Omental fat pad (tissue), 4 donors: ENCODE data around the gene CHST12. TPM values are rescaled to one million over a fixed set of nuclear protein-coding genes. Genes with fewer than 3 reads are reported as not detected.

ENCODE experiments used
- ATAC-seq: fragments of 150-250 bp; one replicate; pipeline ENCODE4 v1.9.1; 2016; ENCODE audit warnings: mild to moderate bottlenecking, moderate library complexity; ENCODE audit not compliant: low FRiP score
- DNase-seq: peaks from one replicate; pipeline ENCODE4 v3.0.0-alpha.2; 2019; ENCODE audit warnings: low spot score
- CTCF ChIP-seq, 3 donors: fragments of 450-650 bp; IDR thresholded peaks; one replicate each; pipeline ENCODE4 v1.5.1; 2016 to 2017; ENCODE audit warnings: antibody characterized with exemption in 3 of 3, mild to moderate bottlenecking in 3 of 3, moderate library complexity in 2 of 3
- total RNA-seq, 4 donors: library from RNA; depleted of rRNA; stranded (reverse); fragments of >200 nt; gene quantifications; one replicate each; pipeline ENCODE4 v1.1.0, GENCODE V29; 2016

CHST12 gene
- total RNA-seq, 4 donors from 2014 or later = 7.9 to 18.3 (median 11.3) TPM

DNA sequence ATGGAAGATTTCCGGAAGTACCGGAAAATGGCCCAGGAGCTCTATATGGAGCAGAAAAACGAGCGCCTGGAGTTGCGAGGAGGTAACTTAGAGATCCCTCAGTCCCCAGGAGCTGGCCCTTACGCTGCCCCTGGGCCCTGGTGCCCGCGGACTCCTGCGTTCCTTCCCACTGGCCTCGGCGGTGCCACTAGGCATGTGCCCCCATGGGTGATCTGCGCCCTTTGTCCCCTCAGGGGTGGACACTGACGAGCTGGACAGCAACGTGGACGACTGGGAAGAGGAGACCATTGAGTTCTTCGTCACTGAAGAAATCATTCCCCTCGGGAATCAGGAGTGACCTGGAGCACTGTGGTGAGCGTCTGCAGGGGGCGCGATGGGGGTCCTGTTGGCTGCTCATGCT is 24.2 kb upstream of the CHST12 start:
- TF ChIP-seq CTCF (IDR thresholded peaks at IDR 0.05) = no peak
- DNase-seq (no peak), ATAC-seq (no peak)

GRCh38 chr7:2379821-2380450 is 23.5 kb upstream of the CHST12 start:
- ATAC-seq (peak; percentile 1), DNase-seq (no peak)
- TF ChIP-seq CTCF (IDR thresholded peaks at IDR 0.05) = no peak

GRCh38 chr7:2380461-2380860 is 22.9 kb upstream of the CHST12 start:
- no peak for ATAC-seq

GRCh38 chr7:2381227-2381626 is 22.2 kb upstream of the CHST12 start:
- no peak for TF ChIP-seq CTCF (IDR thresholded peaks at IDR 0.05)
- ATAC-seq = no peak

More at GRCh38 chr7:2380461-2380860, 22.9 kb upstream of the CHST12 start:
- DNase-seq = no peak
- TF ChIP-seq CTCF (IDR thresholded peaks at IDR 0.05) = no peak

GRCh38 chr7:2381881-2382509 is 21.4 kb upstream of the CHST12 start:
- no peak for TF ChIP-seq CTCF (IDR thresholded peaks at IDR 0.05)
- no peak for DNase-seq
- ATAC-seq = no peak

More at GRCh38 chr7:2381227-2381626, 22.2 kb upstream of the CHST12 start:
- DNase-seq = no peak

DNA sequence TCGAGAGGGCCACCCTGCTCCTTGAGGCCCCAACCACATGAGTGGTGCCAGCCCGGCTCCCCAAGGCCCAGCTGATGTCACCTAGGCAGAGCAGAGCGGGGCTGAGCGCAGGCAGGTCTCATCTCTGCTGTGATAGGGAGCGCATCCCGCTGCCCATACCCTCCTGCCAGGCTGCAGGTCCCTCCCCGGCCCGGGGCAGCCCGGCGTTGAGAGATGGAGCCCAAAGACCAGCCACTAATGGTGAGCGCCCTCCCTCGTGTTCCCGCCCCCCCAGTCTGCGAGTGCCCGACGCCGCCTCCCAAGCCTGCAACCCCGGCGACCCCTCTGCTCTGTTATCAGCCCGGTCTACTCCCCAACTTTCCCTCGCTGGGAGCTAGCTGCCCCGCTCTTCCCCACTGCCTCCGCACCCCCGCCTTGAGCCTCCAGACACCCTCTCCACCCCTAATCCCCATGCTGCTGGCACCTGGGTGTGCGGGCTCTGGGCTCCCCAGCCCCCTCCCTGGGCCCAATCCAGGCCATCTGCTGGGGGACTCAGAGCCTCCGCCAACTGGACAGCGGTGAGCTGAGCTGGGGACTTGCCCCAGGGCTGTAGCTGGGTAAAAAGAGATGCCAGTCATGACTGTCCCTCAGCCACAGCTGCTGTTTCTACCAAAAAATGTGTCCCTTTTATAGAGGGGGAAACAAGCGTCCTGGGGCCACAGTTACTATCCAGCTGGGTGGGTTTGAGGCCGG is 19.7 kb upstream of the CHST12 start:
- DNase-seq = no peak
- TF ChIP-seq CTCF (IDR thresholded peaks at IDR 0.05) = no peak
- no peak for ATAC-seq
